Vagina (tissue), 2 donors: ENCODE data around the gene ZSWIM4.

Source experiments
- POLR2A ChIP-seq, 2 donors: fragments of 450-650 bp; IDR thresholded peaks; one replicate each; pipeline ENCODE4 v1.6.1; 2017; ENCODE audit warnings: antibody characterized with exemption in 2 of 2, mild to moderate bottlenecking in 2 of 2, moderate library complexity in 2 of 2
- TF ChIP-seq, protein P1 (sequence below), 3 experiments: fragments of 450-650 bp in 2 of 3; fragments of 200-600 bp in 1 of 3; sonication (generic) in 1 of 3; IDR thresholded peaks; one replicate each; pipeline ENCODE4 v1.5.1; 2017 to 2019; ENCODE audit warnings: antibody characterized with exemption in 3 of 3, mild to moderate bottlenecking in 2 of 3, moderate library complexity in 2 of 3

DNA sequence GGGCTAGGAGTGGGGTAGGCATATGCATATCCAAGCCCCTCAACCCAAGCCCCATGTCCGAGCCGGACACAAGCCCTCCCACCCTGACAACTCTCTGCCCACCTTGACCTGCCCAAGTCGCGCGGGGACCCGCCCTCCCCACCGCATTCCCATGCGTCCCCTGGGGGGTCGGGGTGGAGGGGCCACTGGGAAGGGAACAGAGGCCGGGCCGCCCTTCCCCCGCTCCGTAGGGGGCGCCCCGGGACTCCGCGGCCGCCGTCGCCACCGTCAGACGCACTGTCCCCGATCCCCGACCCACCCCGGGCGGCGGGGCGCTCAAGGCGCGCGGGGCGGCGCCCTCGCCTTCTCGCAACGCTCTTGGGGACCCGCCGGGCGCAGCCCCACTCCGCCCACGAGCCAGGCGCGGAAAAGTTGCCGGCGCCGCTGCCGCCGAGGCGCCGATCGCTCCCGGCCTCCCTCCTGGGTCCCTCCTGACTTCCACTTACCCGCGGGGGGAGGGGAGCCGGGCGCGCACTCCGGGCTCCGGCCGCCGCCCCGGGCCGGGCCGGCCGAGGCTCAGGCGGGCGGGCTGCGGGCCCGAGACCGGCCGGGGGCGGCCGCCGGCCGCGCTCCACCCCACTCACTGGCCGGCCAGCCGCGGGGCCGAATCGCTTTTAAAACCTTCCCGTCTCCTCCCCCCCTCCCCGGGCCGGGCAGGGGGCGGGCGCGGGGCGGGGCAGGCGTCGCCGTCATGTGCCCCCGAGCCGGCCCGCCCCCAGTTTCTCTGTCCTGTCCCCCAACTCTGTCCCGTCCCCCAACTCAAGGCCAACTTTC lies 47.3 kb downstream of the ZSWIM4 start:
- TF ChIP-seq POLR2A (IDR thresholded peaks at IDR 0.05), result peak; percentile 48 to 92
- TF ChIP-seq, protein P1, sequence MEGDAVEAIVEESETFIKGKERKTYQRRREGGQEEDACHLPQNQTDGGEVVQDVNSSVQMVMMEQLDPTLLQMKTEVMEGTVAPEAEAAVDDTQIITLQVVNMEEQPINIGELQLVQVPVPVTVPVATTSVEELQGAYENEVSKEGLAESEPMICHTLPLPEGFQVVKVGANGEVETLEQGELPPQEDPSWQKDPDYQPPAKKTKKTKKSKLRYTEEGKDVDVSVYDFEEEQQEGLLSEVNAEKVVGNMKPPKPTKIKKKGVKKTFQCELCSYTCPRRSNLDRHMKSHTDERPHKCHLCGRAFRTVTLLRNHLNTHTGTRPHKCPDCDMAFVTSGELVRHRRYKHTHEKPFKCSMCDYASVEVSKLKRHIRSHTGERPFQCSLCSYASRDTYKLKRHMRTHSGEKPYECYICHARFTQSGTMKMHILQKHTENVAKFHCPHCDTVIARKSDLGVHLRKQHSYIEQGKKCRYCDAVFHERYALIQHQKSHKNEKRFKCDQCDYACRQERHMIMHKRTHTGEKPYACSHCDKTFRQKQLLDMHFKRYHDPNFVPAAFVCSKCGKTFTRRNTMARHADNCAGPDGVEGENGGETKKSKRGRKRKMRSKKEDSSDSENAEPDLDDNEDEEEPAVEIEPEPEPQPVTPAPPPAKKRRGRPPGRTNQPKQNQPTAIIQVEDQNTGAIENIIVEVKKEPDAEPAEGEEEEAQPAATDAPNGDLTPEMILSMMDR (IDR thresholded peaks at IDR 0.05), result no peak
